Measurements from ENCODE around the gene TENT4A. TPM values are rescaled to one million over a fixed set of nuclear protein-coding genes. Genes with fewer than 3 reads are reported as not detected.

TENT4A gene
- total and polyA plus RNA-seq, 2 of the 13 experiments (the other 11 are each of a cell fraction or from before 2014, with no cell fraction given), result 6.3 to 13.3 TPM

DNA sequence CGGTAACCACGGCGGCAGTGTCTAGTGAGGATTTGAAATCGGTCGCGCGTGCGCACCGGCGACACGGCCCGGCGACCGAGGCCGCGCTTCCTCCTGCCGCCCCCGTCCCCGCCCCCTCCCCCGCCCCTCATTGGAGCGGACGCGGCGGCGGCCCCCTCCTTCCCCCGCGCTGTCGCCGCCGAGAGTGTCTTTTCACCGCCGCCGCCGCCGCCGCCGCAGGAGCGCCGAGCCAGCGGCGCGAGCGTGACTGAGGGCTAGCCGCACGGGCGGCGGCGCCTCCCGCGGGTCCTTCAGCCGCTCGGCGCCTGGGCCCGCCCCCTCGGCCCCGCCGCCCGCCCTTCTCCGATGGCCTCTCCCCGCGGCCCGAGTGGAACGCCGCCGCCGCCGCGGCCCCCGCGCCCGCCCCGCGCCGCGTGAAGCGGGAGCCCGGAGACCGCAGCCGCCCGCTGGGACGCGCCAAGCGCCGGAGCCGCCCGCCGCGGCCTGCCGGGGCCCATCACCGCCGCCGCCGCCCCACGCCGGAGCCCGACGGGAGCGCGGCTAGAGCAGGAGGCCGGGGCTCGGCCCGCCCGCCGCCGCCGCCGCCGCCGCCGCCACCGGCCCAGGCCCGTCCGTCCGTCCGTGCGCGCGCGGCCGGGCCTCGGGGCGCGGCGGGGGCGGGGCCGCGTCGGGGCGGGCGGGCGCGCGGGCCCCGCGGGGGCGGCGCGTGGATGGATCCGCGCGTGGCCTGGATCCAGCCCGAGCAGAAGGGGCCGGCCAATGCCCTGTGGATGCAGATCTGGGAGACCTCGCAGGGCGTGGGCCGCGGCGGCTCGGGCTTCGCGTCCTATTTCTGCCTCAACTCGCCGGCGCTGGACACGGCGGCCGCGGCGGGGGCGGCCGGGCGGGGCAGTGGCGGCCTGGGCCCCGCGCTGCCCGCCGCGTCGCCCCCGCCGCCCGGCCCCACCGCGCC, at the start of gene TENT4A (continued):
- TF ChIP-seq RBFOX2 (IDR thresholded peaks at IDR 0.05; ENCODE audit: low read depth, low read length) (0 out of 2 replicates have a peak, but pooled peaks have one; percentile 12), SAP130 (CRISPR knock-in tag; IDR thresholded peaks at IDR 0.05; ENCODE audit: low read depth) (0 out of 2 replicates have a peak, but pooled peaks have one; percentile 11)
- TF ChIP-seq, protein P1, sequence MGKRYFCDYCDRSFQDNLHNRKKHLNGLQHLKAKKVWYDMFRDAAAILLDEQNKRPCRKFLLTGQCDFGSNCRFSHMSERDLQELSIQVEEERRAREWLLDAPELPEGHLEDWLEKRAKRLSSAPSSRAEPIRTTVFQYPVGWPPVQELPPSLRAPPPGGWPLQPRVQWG (CRISPR knock-in tag; IDR thresholded peaks at IDR 0.05; ENCODE audit: borderline replicate concordance, low read depth), result no peak

DNA sequence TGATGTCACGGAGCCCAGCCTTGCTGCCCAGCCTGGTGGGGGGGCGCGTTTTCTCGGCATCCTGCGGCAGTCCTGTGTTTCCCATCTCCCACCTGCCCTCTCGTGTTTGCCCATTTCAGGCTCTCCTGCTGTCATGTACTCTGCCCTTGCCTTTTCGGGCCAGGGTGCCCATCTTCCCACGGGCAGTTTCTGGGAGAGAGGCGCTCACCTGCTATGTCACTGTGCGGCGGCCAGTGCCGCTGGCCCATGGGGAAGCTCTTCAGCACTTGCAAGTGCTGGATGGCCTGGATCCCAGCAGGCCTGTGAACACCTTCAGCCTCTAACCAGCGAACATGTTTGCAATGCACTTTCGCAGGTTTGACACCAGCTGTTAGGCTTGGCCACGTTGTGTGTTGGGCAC, 46.5 kb upstream of the TENT4A start:
- intact Hi-C loops (cut with micrococcal nuclease; ENCODE audit: unreplicated experiment), result no loop called here
- no peaks in the 10 kb centered on the region for H3K79me2 ChIP-seq (ENCODE audit: insufficient read depth, low read length)
- H3K4me2 ChIP-seq (ENCODE audit: low read depth, low read length), result no peak overlapping the region
- WGBS (ENCODE audit: low lambda C conversion rate), result over 99% methylated on average over 12 of the region's 15 CpGs
- TF ChIP-seq SPEN (CRISPR knock-in tag; IDR thresholded peaks at IDR 0.05; ENCODE audit: low read depth), result no peak
- TF ChIP-seq, protein P2, sequence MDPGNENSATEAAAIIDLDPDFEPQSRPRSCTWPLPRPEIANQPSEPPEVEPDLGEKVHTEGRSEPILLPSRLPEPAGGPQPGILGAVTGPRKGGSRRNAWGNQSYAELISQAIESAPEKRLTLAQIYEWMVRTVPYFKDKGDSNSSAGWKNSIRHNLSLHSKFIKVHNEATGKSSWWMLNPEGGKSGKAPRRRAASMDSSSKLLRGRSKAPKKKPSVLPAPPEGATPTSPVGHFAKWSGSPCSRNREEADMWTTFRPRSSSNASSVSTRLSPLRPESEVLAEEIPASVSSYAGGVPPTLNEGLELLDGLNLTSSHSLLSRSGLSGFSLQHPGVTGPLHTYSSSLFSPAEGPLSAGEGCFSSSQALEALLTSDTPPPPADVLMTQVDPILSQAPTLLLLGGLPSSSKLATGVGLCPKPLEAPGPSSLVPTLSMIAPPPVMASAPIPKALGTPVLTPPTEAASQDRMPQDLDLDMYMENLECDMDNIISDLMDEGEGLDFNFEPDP (CRISPR knock-in tag; conservative IDR thresholded peaks at IDR 0.05), result no peak
- TF ChIP-seq, protein P3, sequence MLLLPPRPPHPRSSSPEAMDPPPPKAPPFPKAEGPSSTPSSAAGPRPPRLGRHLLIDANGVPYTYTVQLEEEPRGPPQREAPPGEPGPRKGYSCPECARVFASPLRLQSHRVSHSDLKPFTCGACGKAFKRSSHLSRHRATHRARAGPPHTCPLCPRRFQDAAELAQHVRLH (CRISPR knock-in tag; IDR thresholded peaks at IDR 0.05; ENCODE audit: borderline replicate concordance, low read depth), result no peak
- no peak for TF ChIP-seq SUZ12 (IDR thresholded peaks at IDR 0.05; ENCODE audit: low read depth, low read length)
- TF ChIP-seq CREM (IDR thresholded peaks at IDR 0.05), result no peak
- no peak for TF ChIP-seq CREM (CRISPR knock-in tag; IDR thresholded peaks at IDR 0.05)
- TF ChIP-seq ZMAT3 (CRISPR knock-in tag; conservative IDR thresholded peaks at IDR 0.05), result no peak
- no peak for TF ChIP-seq EZH2 (conservative IDR thresholded peaks at IDR 0.05; ENCODE audit: low read depth, low read length)
- TF ChIP-seq RAD21 (CRISPR knock-in tag; IDR thresholded peaks at IDR 0.05), result no peak
- TF ChIP-seq NR3C1 (CRISPR knock-in tag; IDR thresholded peaks at IDR 0.05), result no peak
- TF ChIP-seq ZNF782 (CRISPR knock-in tag; IDR thresholded peaks at IDR 0.05; ENCODE audit: borderline replicate concordance), result no peak
- TF ChIP-seq HNF4G (IDR thresholded peaks at IDR 0.05; ENCODE audit: borderline replicate concordance, low read depth, low read length), result no peak
- no peak for TF ChIP-seq HNF4G (CRISPR knock-in tag; IDR thresholded peaks at IDR 0.05; ENCODE audit: borderline replicate concordance, low read depth)
- no peak for TF ChIP-seq ZSCAN25 (CRISPR knock-in tag; IDR thresholded peaks at IDR 0.05)
- no TSS peak for BruUV-seq (replicated peaks)
- CTCF ChIA-PET (ENCODE audit: low intra/inter-chr PET ratio, low total read pairs), result no interaction called here
- H3K4me1 ChIP-seq (ENCODE audit: insufficient read depth, low read length), result no peaks in the 10 kb centered on the region
- POLR2A ChIA-PET, result no interaction called here
- H3K9ac ChIP-seq (ENCODE audit: insufficient read depth, low read depth, low read length), result no peak overlapping the region
- H4K20me1 ChIP-seq (ENCODE audit: insufficient read depth, low read length), result no peaks in the 10 kb centered on the region
- no peaks in the 10 kb centered on the region for H3K27me3 ChIP-seq (ENCODE audit: control insufficient read depth in 1 of 2, insufficient read depth in 2 of 2, low read length in 2 of 2)
- H2AFZ ChIP-seq (ENCODE audit: low read length), result no peak overlapping the region
- DNase-seq (ENCODE audit: low spot score) (no peak), FAIRE-seq (no peak), ATAC-seq (no peak)
- H3K36me3 ChIP-seq (replicated peaks in 1 of 2; ENCODE audit: control insufficient read depth in 1 of 2, insufficient read depth in 2 of 2, low read length in 2 of 2), result peaks cover 0 to 1% of the 10 kb centered on the region in 2 experiments; a peak in 1 of 5 replicates
- in situ Hi-C loops (cut with HindIII; ENCODE audit: extremely low pct_ligation_motif_present, low pct_unique_long_range_greater_than_20kb), result no loop called here
- H3K9me3 ChIP-seq (ENCODE audit: low read length), result no peaks in the 10 kb centered on the region
- no peak overlapping the region for H3K27ac ChIP-seq (ENCODE audit: extremely low read length, insufficient read depth, low read length)
- no peak overlapping the region for H3K4me3 ChIP-seq (replicated peaks in 1 of 3; ENCODE audit: insufficient read depth in 1 of 3, low read depth in 2 of 3, low read length in 3 of 3)

Measured in HepG2 (cell line).